Raji (cell line): ENCODE results near the gene UPB1.

ENCODE experiments used
- POLR2A ChIP-seq: IDR thresholded peaks from 2 replicates; pipeline ENCODE4 v1.6.1; 2011; ENCODE audit warnings: low read depth, low read length, control low read depth; ENCODE audit not compliant: insufficient read depth

UPB1 gene

GRCh38 chr22:24494528-24495364 lies at the start of gene UPB1:
TSS of gene UPB1 (plus strand) at chr22:24495332. CDS start at chr22:24495404, 72 bp downstream.
- no peak for TF ChIP-seq POLR2A

- no peak for TF ChIP-seq POLR2A
Measured at GRCh38 chr22:24445481-24446259, 49.5 kb upstream of the UPB1 start.

- TF ChIP-seq POLR2A: no peak
Measured at GRCh38 chr22:24446260-24446611, 48.9 kb upstream of the UPB1 start.

- no peak for TF ChIP-seq POLR2A
Measured at GRCh38 chr22:24450610-24451009, 44.5 kb upstream of the UPB1 start.

- TF ChIP-seq POLR2A: no peak
Measured at GRCh38 chr22:24451162-24451561, 44.0 kb upstream of the UPB1 start.

- no peak for TF ChIP-seq POLR2A
Measured at GRCh38 chr22:24453853-24454252, 41.3 kb upstream of the UPB1 start.

GRCh38 chr22:24455039-24455438 lies 40.1 kb upstream of the UPB1 start:
- no peak for TF ChIP-seq POLR2A

GRCh38 chr22:24455751-24456426 lies 39.2 kb upstream of the UPB1 start:
- TF ChIP-seq POLR2A: no peak

- no peak for TF ChIP-seq POLR2A
Measured at GRCh38 chr22:24457894-24458420, 37.2 kb upstream of the UPB1 start.

- no peak for TF ChIP-seq POLR2A
Measured at GRCh38 chr22:24459911-24460310, 35.2 kb upstream of the UPB1 start.

GRCh38 chr22:24460418-24461089 lies 34.6 kb upstream of the UPB1 start:
- no peak for TF ChIP-seq POLR2A

GRCh38 chr22:24463071-24463760 lies 31.9 kb upstream of the UPB1 start:
- no peak for TF ChIP-seq POLR2A

GRCh38 chr22:24465566-24465965 lies 29.6 kb upstream of the UPB1 start:
- TF ChIP-seq POLR2A: no peak

- TF ChIP-seq POLR2A: no peak
Measured at GRCh38 chr22:24465975-24466374, 29.2 kb upstream of the UPB1 start.

- TF ChIP-seq POLR2A: no peak
Measured at GRCh38 chr22:24466716-24467328, 28.3 kb upstream of the UPB1 start.
